ENCODE data around the gene BAIAP3. TPM values are rescaled to one million over a fixed set of nuclear protein-coding genes. Genes with fewer than 3 reads are reported as not detected.

BAIAP3 gene
- total and polyA plus RNA-seq, 2 of the 4 experiments (the other 2 are of a cell fraction): 0.36 to 0.65 TPM

- TF ChIP-seq CEBPB (IDR thresholded peaks at IDR 0.05; ENCODE audit: low read depth, low read length): no peak
Observed at GRCh38 chr16:1308977-1309885, 24.2 kb upstream of the BAIAP3 start, which contains the start of gene UBE2I (continued).

GRCh38 chr16:1309888-1310831 lies 23.3 kb upstream of the BAIAP3 start:
- Histone ChIP-seq H2BK5ac (ENCODE audit: low read depth, low read length, poor library complexity, severe bottlenecking) (peak overlapping the region; percentile 74), H3K14ac (replicated peaks; ENCODE audit: low read depth, low read length) (peak overlapping the region; percentile 11; the same call in 1 of the 2 replicates), H4K91ac (ENCODE audit: insufficient read depth, low read depth, low read length) (no peak overlapping the region; the same call in 1 of the 2 replicates), H4K5ac (ENCODE audit: low read depth, low read length) (peak overlapping the region; percentile 59; the same call in 1 of the 2 replicates), H3K27ac (ENCODE audit: insufficient read depth, low read length) (peak overlapping the region; percentile 79), H3K27me3 (ENCODE audit: control insufficient read depth, insufficient read depth, low read length) (no peaks in the 10 kb centered on the region), H2AK9ac (replicated peaks; ENCODE audit: low read depth, low read length, poor library complexity) (peak overlapping the region; percentile 96), H3K9ac (ENCODE audit: low read depth, low read length) (peak overlapping the region; percentile 90), H3K9me1 (ENCODE audit: insufficient read depth, low read length) (peaks cover 7% of the 10 kb centered on the region), H3K56ac (ENCODE audit: extremely low read depth, insufficient read depth, low read length) (peak overlapping the region; percentile 42), H3K36me3 (ENCODE audit: control insufficient read depth, insufficient read depth, low read length) (peaks cover 24% of the 10 kb centered on the region), H3K4me2 (ENCODE audit: low read depth, low read length) (peak overlapping the region; percentile 97), H3K18ac (ENCODE audit: low read depth, low read length) (no peak overlapping the region; the same call in 1 of the 2 replicates), H2BK120ac (ENCODE audit: low read depth, low read length) (no peak overlapping the region), H3K9me3 (ENCODE audit: control insufficient read depth, insufficient read depth, low read length) (no peaks in the 10 kb centered on the region), H3K4me1 (ENCODE audit: control insufficient read depth, insufficient read depth, low read length) (peaks cover 15% of the 10 kb centered on the region), H2BK15ac (ENCODE audit: low read depth, low read length) (no peak overlapping the region), H2BK20ac (ENCODE audit: low read depth, low read length) (no peak overlapping the region), H2AK5ac (ENCODE audit: low read depth, low read length) (peak overlapping the region; percentile 23; the same call in 1 of the 2 replicates), H3K4ac (ENCODE audit: low read depth, low read length) (peak overlapping the region; percentile 34; the same call in 1 of the 2 replicates), H3K23ac (ENCODE audit: low read depth, low read length) (peak overlapping the region; percentile 55), H3K4me3 (ENCODE audit: insufficient read depth, low read depth, low read length) (peak overlapping the region; percentile 90), H2AFZ (replicated peaks; ENCODE audit: low read length, poor library complexity) (no peak overlapping the region), H4K20me1 (ENCODE audit: insufficient read depth, low read length) (peaks cover 53% of the 10 kb centered on the region), H3K79me1 (ENCODE audit: low read depth in 1 of 2, low read length in 2 of 2) (peaks cover 3 to 16% of the 10 kb centered on the region in 2 experiments; a peak in 3 of 4 replicates), H4K8ac (ENCODE audit: low read depth in 2 of 2, low read length in 2 of 2) (no peak overlapping the region)
- 1% methylated on average over 35 of the region's 77 CpGs; no CpG with 5 or more reads in 1 of the 2 experiments for WGBS, 2 experiments (ENCODE audit: extremely low coverage in 2 of 2, insufficient read length in 1 of 2)
- dilution Hi-C loops (cut with HindIII; ENCODE audit: low sequenced_read_pairs, unreplicated experiment): no loop called here
- DNase-seq: peak; percentile 45
- POLR2A ChIA-PET (ENCODE audit: unreplicated experiment): no interaction called here
- TSS peak; percentile 66 for BruUV-seq (replicated peaks)
- ATAC-seq (ENCODE audit: low read depth): peak; percentile 4
- intact Hi-C loops (cut with micrococcal nuclease): no loop called here
- CTCF ChIA-PET: no interaction called here
- peak; percentile 23; the same call in 1 of the 2 replicates for TF ChIP-seq MXI1 (IDR thresholded peaks at IDR 0.05; ENCODE audit: borderline replicate concordance, low read depth, low read length)
- TF ChIP-seq CEBPB (IDR thresholded peaks at IDR 0.05; ENCODE audit: low read depth, low read length): peak; percentile 95
- TF ChIP-seq FOS (IDR thresholded peaks at IDR 0.05; ENCODE audit: low read depth, low read length): no peak
- TF ChIP-seq MAZ (IDR thresholded peaks at IDR 0.05; ENCODE audit: borderline replicate concordance, low read depth, low read length): peak; percentile 83; the same call in 1 of the 2 replicates
- in situ Hi-C loops (cut with MboI; ENCODE audit: low sequenced_read_pairs): no loop called here

Data from IMR-90 (cell line).